ENCODE data around the gene RNF220.

Gene RNF220

GRCh38 chr1:44407430-44408211 is 2.6 kb downstream of the RNF220 start:
- H3K4me3 ChIP-seq (replicated peaks in 1 of 2; ENCODE audit: low read depth in 2 of 2, low read length in 2 of 2), result no peak overlapping the region
- no peak for TF ChIP-seq CTCF (IDR thresholded peaks at IDR 0.05; ENCODE audit: low read depth, low read length)
- no peak for DNase-seq (ENCODE audit: low read depth in 2 of 2)

DNA sequence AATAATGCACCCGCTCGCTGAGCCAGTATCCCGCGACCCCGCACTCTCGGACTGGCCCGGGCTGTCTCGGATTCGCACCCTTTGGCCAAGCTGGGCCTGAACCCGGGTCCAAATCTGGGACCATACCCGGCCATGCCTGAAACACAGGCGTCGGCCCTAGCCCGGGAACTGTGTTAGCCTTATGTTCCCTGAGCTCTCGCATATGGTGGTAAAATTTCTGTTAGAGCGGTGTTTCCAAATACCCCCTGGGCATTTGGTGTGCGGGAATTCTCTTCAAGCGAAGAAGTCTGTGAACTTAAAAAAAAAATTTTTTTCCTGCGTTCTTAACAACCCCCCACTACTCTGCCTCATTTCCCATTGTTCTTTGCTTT is 3.1 kb downstream of the RNF220 start:
- TF ChIP-seq CTCF (IDR thresholded peaks at IDR 0.05; ENCODE audit: low read depth, low read length), result no peak
- DNase-seq (ENCODE audit: low read depth in 2 of 2), result no peak
- H3K4me3 ChIP-seq (replicated peaks in 1 of 2; ENCODE audit: low read depth in 2 of 2, low read length in 2 of 2), result no peak overlapping the region

- TF ChIP-seq CTCF (IDR thresholded peaks at IDR 0.05; ENCODE audit: low read depth, low read length), result no peak
- no peak for DNase-seq (ENCODE audit: low read depth in 2 of 2)
- H3K4me3 ChIP-seq (replicated peaks in 1 of 2; ENCODE audit: low read depth in 2 of 2, low read length in 2 of 2), result no peak overlapping the region
These were observed 3.9 kb downstream of the RNF220 start for GRCh38 chr1:44408632-44409602.

DNA sequence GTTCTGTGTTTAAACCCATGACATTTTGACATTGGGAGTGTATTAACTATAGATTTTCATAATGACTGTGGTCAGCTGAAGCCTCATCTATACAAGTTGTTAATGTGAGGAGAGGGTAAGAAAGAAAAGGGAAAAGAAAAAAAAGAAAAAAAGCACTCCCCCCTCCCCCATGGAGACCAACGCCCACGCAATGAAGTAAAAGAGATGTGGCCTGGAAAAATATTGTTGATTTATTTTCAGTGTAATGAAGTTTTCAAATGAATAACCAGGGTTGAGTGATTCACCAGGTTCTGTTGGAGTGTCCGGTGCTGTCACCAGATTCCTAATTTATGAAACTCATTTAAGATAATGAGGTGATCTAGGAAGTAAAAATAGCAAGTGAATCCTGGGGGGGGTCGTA is 4.7 kb downstream of the RNF220 start:
- no peak for TF ChIP-seq CTCF (IDR thresholded peaks at IDR 0.05; ENCODE audit: low read depth, low read length)
- DNase-seq (ENCODE audit: low read depth in 2 of 2), result no peak
- no peak overlapping the region for H3K4me3 ChIP-seq (replicated peaks in 1 of 2; ENCODE audit: low read depth in 2 of 2, low read length in 2 of 2)

DNA sequence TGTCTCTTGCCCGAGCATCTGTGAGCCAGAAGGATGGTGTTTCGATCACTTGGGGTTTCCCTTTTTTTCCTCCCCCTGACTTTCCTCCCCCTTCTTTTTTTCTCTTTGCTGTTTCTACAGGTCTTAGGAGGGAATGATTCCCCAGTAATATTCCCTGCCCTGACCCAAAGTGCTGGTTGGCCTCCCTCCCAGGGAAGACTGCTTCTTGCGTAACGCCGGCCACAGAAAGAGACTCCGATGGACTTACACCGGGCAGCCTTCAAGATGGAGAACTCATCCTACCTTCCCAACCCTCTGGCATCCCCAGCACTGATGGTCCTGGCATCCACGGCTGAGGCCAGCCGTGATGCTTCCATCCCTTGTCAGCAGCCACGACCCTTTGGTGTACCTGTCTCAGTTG is 6.8 kb downstream of the RNF220 start:
- no peak overlapping the region for H3K4me3 ChIP-seq (replicated peaks in 1 of 2; ENCODE audit: low read depth in 2 of 2, low read length in 2 of 2)
- no peak for TF ChIP-seq CTCF (IDR thresholded peaks at IDR 0.05; ENCODE audit: low read depth, low read length)
- DNase-seq (ENCODE audit: low read depth in 2 of 2), result no peak

DNA sequence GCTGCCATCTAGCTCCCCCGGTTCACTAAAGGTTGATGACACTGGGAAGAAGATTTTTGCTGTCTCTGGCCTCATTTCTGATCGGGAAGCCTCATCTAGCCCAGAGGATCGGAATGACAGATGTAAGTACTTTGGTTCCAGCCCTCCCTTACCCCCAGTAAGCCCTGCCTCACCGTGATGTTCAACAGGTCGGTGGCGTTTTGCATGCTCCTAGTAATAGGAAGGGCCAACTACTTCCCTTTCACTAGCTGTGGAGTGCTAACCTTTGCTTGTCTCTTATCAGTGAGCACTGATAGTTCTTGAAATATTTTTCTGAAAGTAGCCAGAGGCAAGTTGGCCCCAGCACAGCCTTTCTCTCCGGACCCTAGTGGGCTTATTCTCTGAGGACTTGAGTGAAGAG is 7.5 kb downstream of the RNF220 start:
- no peak for DNase-seq (ENCODE audit: low read depth in 2 of 2)
- TF ChIP-seq CTCF (IDR thresholded peaks at IDR 0.05; ENCODE audit: low read depth, low read length), result no peak
- no peak overlapping the region for H3K4me3 ChIP-seq (replicated peaks in 1 of 2; ENCODE audit: low read depth in 2 of 2, low read length in 2 of 2)

Data from cardiac fibroblast (primary cell).